Astrocyte (in vitro differentiated cells and primary cell): ENCODE data around the gene ZBTB7B.

Experiments
- EZH2 ChIP-seq: IDR thresholded peaks from 2 replicates; pipeline ENCODE4 v1.6.1; 2012; ENCODE audit warnings: mild to moderate bottlenecking, low read length, inconsistent platforms; ENCODE audit not compliant: insufficient read depth
- TF ChIP-seq, protein P1 (sequence below): IDR thresholded peaks from 2 replicates; pipeline ENCODE4 v1.5.1; 2011; ENCODE audit warnings: low read depth, mild to moderate bottlenecking, inconsistent platforms, low read length, moderate library complexity; ENCODE audit not compliant: insufficient read depth

DNA sequence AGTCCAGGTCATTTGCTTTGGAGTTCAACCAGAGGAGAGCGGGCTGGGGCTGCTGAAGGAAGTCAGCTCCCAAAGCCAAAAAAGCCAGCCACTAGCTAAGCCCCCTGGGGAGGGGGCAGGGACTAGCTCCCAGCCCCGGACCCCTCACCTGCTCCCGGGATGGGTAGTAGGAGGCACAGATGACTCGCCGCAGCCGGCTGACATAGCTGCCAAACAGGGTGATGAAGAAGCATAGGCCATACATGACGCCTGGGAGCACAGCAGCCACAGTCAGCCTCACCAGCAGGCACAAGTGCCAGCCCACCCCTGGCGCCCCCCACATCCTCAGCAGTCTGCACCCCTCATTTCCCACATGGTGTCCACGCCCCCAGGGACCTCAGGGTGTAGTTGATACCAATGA, 23.6 kb downstream of the ZBTB7B start:
- TF ChIP-seq, protein P1, sequence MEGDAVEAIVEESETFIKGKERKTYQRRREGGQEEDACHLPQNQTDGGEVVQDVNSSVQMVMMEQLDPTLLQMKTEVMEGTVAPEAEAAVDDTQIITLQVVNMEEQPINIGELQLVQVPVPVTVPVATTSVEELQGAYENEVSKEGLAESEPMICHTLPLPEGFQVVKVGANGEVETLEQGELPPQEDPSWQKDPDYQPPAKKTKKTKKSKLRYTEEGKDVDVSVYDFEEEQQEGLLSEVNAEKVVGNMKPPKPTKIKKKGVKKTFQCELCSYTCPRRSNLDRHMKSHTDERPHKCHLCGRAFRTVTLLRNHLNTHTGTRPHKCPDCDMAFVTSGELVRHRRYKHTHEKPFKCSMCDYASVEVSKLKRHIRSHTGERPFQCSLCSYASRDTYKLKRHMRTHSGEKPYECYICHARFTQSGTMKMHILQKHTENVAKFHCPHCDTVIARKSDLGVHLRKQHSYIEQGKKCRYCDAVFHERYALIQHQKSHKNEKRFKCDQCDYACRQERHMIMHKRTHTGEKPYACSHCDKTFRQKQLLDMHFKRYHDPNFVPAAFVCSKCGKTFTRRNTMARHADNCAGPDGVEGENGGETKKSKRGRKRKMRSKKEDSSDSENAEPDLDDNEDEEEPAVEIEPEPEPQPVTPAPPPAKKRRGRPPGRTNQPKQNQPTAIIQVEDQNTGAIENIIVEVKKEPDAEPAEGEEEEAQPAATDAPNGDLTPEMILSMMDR = no peak
- TF ChIP-seq EZH2 = no peak
